ENCODE data around the gene LEPROT. TPM values are rescaled to one million over a fixed set of nuclear protein-coding genes. Genes with fewer than 3 reads are reported as not detected.

Gene LEPROT
- total RNA-seq, 1 experiment from 2014 or later, result 25.7 TPM

GRCh38 chr1:65434255-65434654, 13.8 kb downstream of the LEPROT start:
- Histone ChIP-seq H3K79me2 (ENCODE audit: insufficient read depth, low read length) (no peaks in the 10 kb centered on the region), H3K36me3 (ENCODE audit: control insufficient read depth in 1 of 2, insufficient read depth in 2 of 2, low read length in 2 of 2) (no peaks in the 10 kb centered on the region; a peak in 1 of 4 replicates), H3K4me2 (ENCODE audit: low read length) (no peak overlapping the region), H3K27me3 (ENCODE audit: insufficient read depth, low read length) (no peaks in the 10 kb centered on the region), H3K4me1 (ENCODE audit: control insufficient read depth in 1 of 2, insufficient read depth in 2 of 2, low read length in 2 of 2) (peaks cover 0 to 11% of the 10 kb centered on the region in 2 experiments; a peak in 2 of 4 replicates), H3K27ac (ENCODE audit: low read depth, low read length) (no peak overlapping the region), H3K9me2 (ENCODE audit: insufficient read depth) (no peaks in the 10 kb centered on the region), H3K9ac (ENCODE audit: low read length) (no peak overlapping the region), H3K9me3 (ENCODE audit: control insufficient read depth in 1 of 2, insufficient read depth in 1 of 2, low read depth in 1 of 2, low read length in 2 of 2) (no peaks in the 10 kb centered on the region), H2AFZ (ENCODE audit: low read depth, low read length, poor library complexity, severe bottlenecking) (no peak overlapping the region), H4K20me1 (ENCODE audit: insufficient read depth) (no peaks in the 10 kb centered on the region), H3K4me3 (replicated peaks in 1 of 2; ENCODE audit: low read depth in 1 of 2, low read length in 2 of 2) (no peak overlapping the region)
- BruUV-seq (replicated peaks), result no TSS peak
- POLR2A ChIA-PET, result no interaction called here
- intact Hi-C loops (cut with micrococcal nuclease), result no loop called here
- DNase-seq (ENCODE audit: low read depth, low spot score) (no peak), ATAC-seq (no peak)
- TF ChIP-seq REST (IDR thresholded peaks at IDR 0.05; ENCODE audit: low read depth) (no peak), CTCF (IDR thresholded peaks at IDR 0.05 in 2 of 3, conservative IDR thresholded peaks at IDR 0.05 in 1 of 3; ENCODE audit: borderline replicate concordance in 1 of 3, insufficient read depth in 1 of 3, low read depth in 2 of 3, low read length in 2 of 3) (peak in 1 of 3 experiments; percentile 33; a peak in 2 of 6 replicates)
- RAD21 ChIA-PET (ENCODE audit: low non-redundant PET in 1 of 2, low total read pairs in 2 of 2, uncharacterized antibody in 2 of 2, unreplicated experiment in 2 of 2), result no interaction called here
- CTCF ChIA-PET, result no interaction called here

- no peaks in the 10 kb centered on the region for H4K20me1 ChIP-seq (ENCODE audit: insufficient read depth)
- ATAC-seq, result no peak
- POLR2A ChIA-PET, result no interaction called here
- no peak overlapping the region for H3K9ac ChIP-seq (ENCODE audit: low read length)
- no peak overlapping the region for H2AFZ ChIP-seq (ENCODE audit: low read depth, low read length, poor library complexity, severe bottlenecking)
- H3K4me2 ChIP-seq (ENCODE audit: low read length), result no peak overlapping the region
- intact Hi-C loops (cut with micrococcal nuclease), result no loop called here
- no peak overlapping the region for H3K27ac ChIP-seq (ENCODE audit: low read depth, low read length)
- no peaks in the 10 kb centered on the region for H3K9me2 ChIP-seq (ENCODE audit: insufficient read depth)
- CTCF ChIA-PET, result no interaction called here
- no peaks in the 10 kb centered on the region for H3K9me3 ChIP-seq (ENCODE audit: control insufficient read depth in 1 of 2, insufficient read depth in 1 of 2, low read depth in 1 of 2, low read length in 2 of 2)
- H3K27me3 ChIP-seq (ENCODE audit: insufficient read depth, low read length), result no peaks in the 10 kb centered on the region
- no TSS peak for BruUV-seq (replicated peaks)
- RAD21 ChIA-PET (ENCODE audit: low non-redundant PET in 1 of 2, low total read pairs in 2 of 2, uncharacterized antibody in 2 of 2, unreplicated experiment in 2 of 2), result no interaction called here
- DNase-seq (ENCODE audit: low read depth, low spot score), result no peak
- H3K4me1 ChIP-seq (ENCODE audit: control insufficient read depth in 1 of 2, insufficient read depth in 2 of 2, low read length in 2 of 2), result peaks cover 0 to 6% of the 10 kb centered on the region in 2 experiments; a peak in 2 of 4 replicates
- H3K79me2 ChIP-seq (ENCODE audit: insufficient read depth, low read length), result no peaks in the 10 kb centered on the region
- no peak overlapping the region for H3K4me3 ChIP-seq (replicated peaks in 1 of 2; ENCODE audit: low read depth in 1 of 2, low read length in 2 of 2)
- no peak for TF ChIP-seq YY1 (IDR thresholded peaks at IDR 0.05; ENCODE audit: extremely low read depth, insufficient replicate concordance, low read depth, low read length)
- TF ChIP-seq, protein P1, sequence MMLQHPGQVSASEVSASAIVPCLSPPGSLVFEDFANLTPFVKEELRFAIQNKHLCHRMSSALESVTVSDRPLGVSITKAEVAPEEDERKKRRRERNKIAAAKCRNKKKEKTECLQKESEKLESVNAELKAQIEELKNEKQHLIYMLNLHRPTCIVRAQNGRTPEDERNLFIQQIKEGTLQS (IDR thresholded peaks at IDR 0.05), result no peak
- no peak for TF ChIP-seq SP1 (IDR thresholded peaks at IDR 0.05; ENCODE audit: low read depth)
- H3K36me3 ChIP-seq (ENCODE audit: control insufficient read depth in 1 of 2, insufficient read depth in 2 of 2, low read length in 2 of 2), result no peaks in the 10 kb centered on the region; a peak in 1 of 4 replicates
Observed at GRCh38 chr1:65434760-65435159, 14.3 kb downstream of the LEPROT start.
